Hepatocyte (in vitro differentiated cells): ENCODE data around the gene ANXA7. TPM values are rescaled to one million over a fixed set of nuclear protein-coding genes. Genes with fewer than 3 reads are reported as not detected.

Experiments used
- DNase-seq: peaks from one replicate; pipeline ENCODE4 v3.0.0-alpha.2; 2016; ENCODE audit warnings: low spot score
- H2AFZ ChIP-seq: fragments of 200-600 bp; sonication (generic); 2 replicates; pipeline ENCODE4 v1.6.0; 2016; ENCODE audit warnings: antibody characterized with exemption, mild to moderate bottlenecking
- H3K27ac ChIP-seq: fragments of 200-600 bp; sonication (generic); 2 replicates; pipeline ENCODE4 v1.5.1; 2016; ENCODE audit warnings: mild to moderate bottlenecking
- H3K27me3 ChIP-seq: fragments of 200-600 bp; sonication (generic); 2 replicates; pipeline ENCODE4 v1.6.1; 2016
- H3K36me3 ChIP-seq: fragments of 200-600 bp; sonication (generic); replicated peaks from 2 replicates; pipeline ENCODE4 v1.5.1; 2016; ENCODE audit warnings: low read depth; ENCODE audit not compliant: insufficient read depth
- H3K4me1 ChIP-seq: fragments of 200-600 bp; sonication (generic); 2 replicates; pipeline ENCODE4 v1.5.1; 2016; ENCODE audit warnings: mild to moderate bottlenecking, moderate library complexity; ENCODE audit not compliant: insufficient read depth
- H3K4me2 ChIP-seq: fragments of 200-600 bp; sonication (generic); 2 replicates; pipeline ENCODE4 v1.6.0; 2016
- H3K4me3 ChIP-seq: fragments of 200-600 bp; sonication (generic); 2 replicates; pipeline ENCODE4 v1.5.1; 2016; ENCODE audit warnings: mild to moderate bottlenecking
- H3K79me2 ChIP-seq: fragments of 200-600 bp; sonication (generic); 2 replicates; pipeline ENCODE4 v1.6.0; 2017; ENCODE audit warnings: mild to moderate bottlenecking
- H3K9me2 ChIP-seq: fragments of 200-600 bp; sonication (generic); replicated peaks from 2 replicates; pipeline ENCODE4 v1.6.0; 2017; ENCODE audit warnings: mild to moderate bottlenecking; ENCODE audit not compliant: insufficient read depth
- H3K9me3 ChIP-seq: fragments of 200-600 bp; sonication (generic); 2 replicates; pipeline ENCODE4 v1.5.1; 2016; ENCODE audit warnings: low read depth, mild to moderate bottlenecking
- H4K20me1 ChIP-seq: fragments of 200-600 bp; sonication (generic); 2 replicates; pipeline ENCODE4 v1.6.0; 2016; ENCODE audit warnings: mild to moderate bottlenecking; ENCODE audit not compliant: insufficient read depth, poor library complexity, severe bottlenecking
- EZH2 ChIP-seq: fragments of 200-600 bp; sonication (generic); IDR thresholded peaks from 2 replicates; pipeline ENCODE4 v1.6.1; 2016; ENCODE audit warnings: antibody characterized with exemption, mild to moderate bottlenecking, borderline replicate concordance
- EZH2phosphoT487 ChIP-seq: fragments of 200-600 bp; sonication (generic); IDR thresholded peaks from one replicate; pipeline ENCODE4 v1.6.1; 2018; ENCODE audit warnings: antibody characterized with exemption, mild to moderate bottlenecking, low read depth, moderate library complexity; ENCODE audit not compliant: unreplicated experiment, severe bottlenecking
- WGBS: methylation state at CpG from one replicate; pipeline ENCODE4 v1.1.6; 2016; ENCODE audit warnings: low lambda C conversion rate; ENCODE audit errors: missing lambda C conversion rate; 5-methylcytosine and 5-hydroxymethylcytosine counted together
- polyA plus RNA-seq: library from polyadenylated mRNA; unstranded; fragments of >200 nt; fragmentation: Nextera tagmentation; extraction: Ambion mirVana; gene quantifications from 2 replicates; pipeline ENCODE4 v1.2.1, GENCODE V29; 2016
- total RNA-seq: library from RNA; depleted of rRNA; stranded (reverse); fragments of >200 nt; gene quantifications from 2 replicates; pipeline ENCODE4 v1.2.3, GENCODE V29; 2014
- TF ChIP-seq, protein P1 (sequence below): fragments of 200-600 bp; sonication (generic); IDR thresholded peaks from 2 replicates; pipeline ENCODE4 v1.5.1; 2016; ENCODE audit warnings: antibody characterized with exemption, mild to moderate bottlenecking; ENCODE audit not compliant: poor library complexity

Gene ANXA7
- total RNA-seq (88.8 and 90.7 TPM in 2 replicates), polyA plus RNA-seq (63.0 and 88.8 TPM in 2 replicates)

DNA sequence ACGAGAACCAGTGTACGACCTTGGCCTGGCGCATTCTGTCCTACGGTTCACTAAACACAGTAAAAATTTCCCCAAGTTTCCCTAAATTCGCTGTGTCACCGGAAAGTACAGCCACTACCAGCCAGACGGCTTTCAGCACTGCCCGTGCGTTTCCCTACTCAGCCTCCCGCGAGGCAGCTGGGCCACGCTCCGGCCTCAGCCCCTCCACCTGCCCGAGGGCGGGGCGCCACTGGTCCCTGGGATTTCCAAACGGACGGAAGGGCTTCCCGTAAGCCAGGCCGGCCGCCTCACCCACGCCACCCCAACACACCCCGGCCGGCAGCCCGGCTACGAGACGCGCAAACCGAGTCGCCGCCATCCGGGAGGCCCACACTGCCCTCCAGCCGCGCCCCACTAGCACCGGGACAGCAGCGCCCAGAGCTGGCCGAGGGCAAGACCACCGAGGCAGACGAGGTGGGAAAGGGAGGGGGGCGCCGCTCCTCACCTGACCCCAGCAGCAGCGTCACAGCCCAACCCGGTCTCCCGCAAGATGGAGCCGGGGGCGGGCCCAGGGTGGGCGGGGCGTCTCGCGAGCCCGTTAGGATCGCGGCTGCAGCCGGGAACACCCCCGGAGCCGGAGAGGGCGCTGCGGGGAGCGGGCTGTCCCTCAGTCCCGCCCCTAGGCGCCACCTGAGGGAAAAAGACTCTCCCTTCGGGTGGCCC lies at the start of gene ANXA7:
Gene ANXA7 (minus strand): TSS at position 531 of the 702 bp plus-strand sequence. CDS start 13,202 bp downstream, outside the sequence.
- H3K4me2 ChIP-seq, result peak within 1 kb of the TSS; percentile 91
- H4K20me1 ChIP-seq, result peaks cover 17% of the 10 kb centered on the region
- no peaks in the 10 kb centered on the region for H3K27me3 ChIP-seq
- H3K9me2 ChIP-seq, result no peaks in the 10 kb centered on the region
- WGBS, result 1% methylated on average over 42 of the region's 62 CpGs
- H3K79me2 ChIP-seq, result peaks cover 42% of the 10 kb centered on the region
- TF ChIP-seq, protein P1, sequence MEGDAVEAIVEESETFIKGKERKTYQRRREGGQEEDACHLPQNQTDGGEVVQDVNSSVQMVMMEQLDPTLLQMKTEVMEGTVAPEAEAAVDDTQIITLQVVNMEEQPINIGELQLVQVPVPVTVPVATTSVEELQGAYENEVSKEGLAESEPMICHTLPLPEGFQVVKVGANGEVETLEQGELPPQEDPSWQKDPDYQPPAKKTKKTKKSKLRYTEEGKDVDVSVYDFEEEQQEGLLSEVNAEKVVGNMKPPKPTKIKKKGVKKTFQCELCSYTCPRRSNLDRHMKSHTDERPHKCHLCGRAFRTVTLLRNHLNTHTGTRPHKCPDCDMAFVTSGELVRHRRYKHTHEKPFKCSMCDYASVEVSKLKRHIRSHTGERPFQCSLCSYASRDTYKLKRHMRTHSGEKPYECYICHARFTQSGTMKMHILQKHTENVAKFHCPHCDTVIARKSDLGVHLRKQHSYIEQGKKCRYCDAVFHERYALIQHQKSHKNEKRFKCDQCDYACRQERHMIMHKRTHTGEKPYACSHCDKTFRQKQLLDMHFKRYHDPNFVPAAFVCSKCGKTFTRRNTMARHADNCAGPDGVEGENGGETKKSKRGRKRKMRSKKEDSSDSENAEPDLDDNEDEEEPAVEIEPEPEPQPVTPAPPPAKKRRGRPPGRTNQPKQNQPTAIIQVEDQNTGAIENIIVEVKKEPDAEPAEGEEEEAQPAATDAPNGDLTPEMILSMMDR, result peak; percentile 19
- no peak for TF ChIP-seq EZH2
- H3K27ac ChIP-seq, result peak within 1 kb of the TSS; percentile 99
- peak; percentile 97 for DNase-seq
- H3K4me3 ChIP-seq, result peak within 1 kb of the TSS; percentile 91
- H3K36me3 ChIP-seq, result no peaks in the 10 kb centered on the region
- H3K4me1 ChIP-seq, result peaks cover 8% of the 10 kb centered on the region
- H3K9me3 ChIP-seq, result no peaks in the 10 kb centered on the region
- H2AFZ ChIP-seq, result peak within 1 kb of the TSS; percentile 93

DNA sequence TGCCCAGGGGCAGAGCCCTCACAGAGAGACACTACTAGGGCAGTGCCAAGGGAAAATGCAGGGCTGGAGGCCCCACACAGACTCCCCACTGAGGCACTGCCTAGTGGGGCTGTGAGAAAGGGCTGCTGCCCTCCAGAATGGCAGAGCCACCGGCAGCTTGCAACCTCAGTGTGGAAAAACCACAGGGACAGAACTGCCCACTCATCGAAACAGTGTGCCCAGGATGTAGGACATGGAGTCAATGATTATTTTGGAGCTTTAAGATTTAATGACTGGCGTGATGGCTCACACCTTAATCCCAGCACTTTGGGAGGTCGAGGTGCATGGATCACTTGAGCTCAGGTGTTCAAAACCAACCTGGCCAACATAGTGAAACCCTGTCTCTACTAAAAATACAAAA lies 47.0 kb upstream of the ANXA7 start:
- Histone ChIP-seq H3K79me2 (no peaks in the 10 kb centered on the region), H3K9me2 (no peaks in the 10 kb centered on the region), H4K20me1 (no peaks in the 10 kb centered on the region), H3K27ac (no peak overlapping the region), H3K27me3 (no peaks in the 10 kb centered on the region), H3K4me1 (no peaks in the 10 kb centered on the region), H3K36me3 (no peaks in the 10 kb centered on the region), H3K4me2 (no peak overlapping the region), H3K9me3 (no peaks in the 10 kb centered on the region), H2AFZ (no peak overlapping the region), H3K4me3 (no peak overlapping the region)
- TF ChIP-seq EZH2phosphoT487, result no peak
- TF ChIP-seq, protein P1, result no peak
- TF ChIP-seq EZH2, result no peak
- no peak for DNase-seq
- WGBS, result 99% methylated on average over 4 of the region's 4 CpGs

DNA sequence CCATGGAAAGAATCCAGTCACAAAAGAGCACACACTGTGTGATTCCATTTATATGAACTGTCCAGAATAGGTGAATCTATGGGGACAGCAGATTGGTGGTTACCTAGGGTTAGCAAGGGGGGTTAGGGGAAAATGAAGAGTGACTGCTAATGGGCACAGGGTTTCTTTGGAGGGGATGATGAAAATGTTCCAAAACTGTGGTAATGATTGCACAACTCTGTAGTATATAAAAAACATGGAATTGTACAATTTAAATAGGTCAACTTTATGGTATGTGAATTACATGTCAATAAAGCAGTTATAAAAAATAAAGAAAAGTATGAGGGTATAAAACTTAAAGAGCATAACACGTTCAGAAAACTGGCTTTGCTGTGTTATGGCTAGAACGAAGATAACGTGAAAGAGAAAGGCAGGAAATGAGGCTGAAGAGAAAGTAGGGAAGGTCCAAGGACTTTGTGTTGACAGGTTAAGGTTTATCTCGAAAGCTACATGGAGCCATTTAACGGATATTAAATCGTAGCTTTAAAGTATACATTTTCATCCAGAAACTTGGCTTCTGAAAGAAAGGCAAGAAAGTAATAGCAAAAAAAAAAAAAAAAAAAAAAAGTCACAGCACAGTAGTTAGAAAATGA lies 45.9 kb upstream of the ANXA7 start:
- 93% methylated on average over 6 of the region's 6 CpGs for WGBS

More for the DNA sequence above, 45.9 kb upstream of the ANXA7 start:
- H3K9me3 ChIP-seq, result no peaks in the 10 kb centered on the region
- no peak overlapping the region for H3K4me3 ChIP-seq
- H3K27ac ChIP-seq, result no peak overlapping the region
- no peaks in the 10 kb centered on the region for H3K36me3 ChIP-seq
- no peaks in the 10 kb centered on the region for H4K20me1 ChIP-seq
- no peaks in the 10 kb centered on the region for H3K4me1 ChIP-seq
- no peaks in the 10 kb centered on the region for H3K27me3 ChIP-seq
- no peaks in the 10 kb centered on the region for H3K79me2 ChIP-seq
- DNase-seq, result no peak
- H3K9me2 ChIP-seq, result no peaks in the 10 kb centered on the region
- H2AFZ ChIP-seq, result no peak overlapping the region
- no peak overlapping the region for H3K4me2 ChIP-seq
- TF ChIP-seq, protein P1, result no peak
- TF ChIP-seq EZH2phosphoT487 (no peak), EZH2 (no peak)
